Breast epithelium (tissue), 4 donors: Measurements from ENCODE around the gene MAP3K21. TPM values are rescaled to one million over a fixed set of nuclear protein-coding genes. Genes with fewer than 3 reads are reported as not detected.

Experiments used
- DNase-seq, 2 donors: peaks; one replicate each; pipeline ENCODE4 v3.0.0-alpha.2; 2019; ENCODE audit warnings: low spot score in 2 of 2
- H3K27ac ChIP-seq, 2 donors: fragments of 200-600 bp; sonication (generic) in 1 of 2; one replicate each; pipeline ENCODE4 v1.5.1; 2016 to 2019; ENCODE audit warnings: mild to moderate bottlenecking in 1 of 2
- H3K27me3 ChIP-seq, 2 donors: fragments of 200-600 bp; sonication (generic) in 1 of 2; one replicate each; pipeline versions ENCODE4 v1.5.1 to v1.6.0; 2017 to 2019; ENCODE audit warnings: control low read depth in 1 of 2, mild to moderate bottlenecking in 1 of 2
- H3K36me3 ChIP-seq: fragments of 200-600 bp; one replicate; pipeline ENCODE4 v1.5.1; 2019
- H3K4me1 ChIP-seq, 2 donors: fragments of 200-600 bp; sonication (generic); one replicate each; pipeline ENCODE4 v1.5.1; 2016 to 2019; ENCODE audit warnings: control low read depth in 1 of 2
- H3K4me3 ChIP-seq, 3 donors: fragments of 200-600 bp; sonication (generic); 1 replicate in 2 of 3; 2 replicates in 1 of 3; pipeline ENCODE4 v1.5.1; 2016 to 2019; ENCODE audit warnings: mild to moderate bottlenecking in 3 of 3, moderate library complexity in 2 of 3
- H3K9me3 ChIP-seq, 2 donors: fragments of 200-600 bp; sonication (generic) in 1 of 2; one replicate each; pipeline ENCODE4 v1.5.1; 2016 to 2019; ENCODE audit warnings: control low read depth in 1 of 2
- CTCF ChIP-seq, 3 donors: fragments of 450-650 bp; IDR thresholded peaks; one replicate each; pipeline ENCODE4 v1.5.1; 2016 to 2017; ENCODE audit warnings: antibody characterized with exemption in 3 of 3, mild to moderate bottlenecking in 3 of 3, moderate library complexity in 3 of 3
- POLR2A ChIP-seq: fragments of 450-650 bp; IDR thresholded peaks from one replicate; pipeline ENCODE4 v1.6.1; 2016; ENCODE audit warnings: antibody characterized with exemption, mild to moderate bottlenecking, moderate library complexity
- POLR2AphosphoS5 ChIP-seq, 3 donors: sonication (generic); formaldehyde crosslinking; IDR thresholded peaks; one replicate each; pipeline ENCODE4 v1.6.1; 2017; ENCODE audit warnings: antibody characterized with exemption in 3 of 3
- intact Hi-C: fragments of 100-400 bp; cut with DNase I; formaldehyde crosslinking; loops from one replicate; pipeline ENCODE4 v1.15.1; 2023; ENCODE audit warnings: low total_unique reads
- total RNA-seq, 3 donors: library from RNA; depleted of rRNA; stranded (reverse); fragments of >200 nt; gene quantifications; one replicate each; pipeline ENCODE4 v1.1.0, GENCODE V29; 2016

Gene MAP3K21
- total RNA-seq, 3 donors from 2014 or later = 1.3 to 9.5 (median 3.9) TPM

GRCh38 chr1:233393926-233394680 lies 66.6 kb downstream of the MAP3K21 start:
- Histone ChIP-seq H3K36me3 (no peaks in the 10 kb centered on the region), H3K4me3 (no peak overlapping the region), H3K27me3 (peaks cover 0 to 3% of the 10 kb centered on the region in 2 donors), H3K4me1 (no peaks in the 10 kb centered on the region), H3K27ac (no peak overlapping the region), H3K9me3 (no peaks in the 10 kb centered on the region)
- intact Hi-C loops = loop anchor here (1.0 kb wide), 1 partner anchor 18 kb away; no protein-coding TSS in a partner anchor
- no peak for DNase-seq
- TF ChIP-seq POLR2A (no peak), CTCF (IDR thresholded peaks at IDR 0.05) (no peak)

GRCh38 chr1:233394860-233395717 lies 67.6 kb downstream of the MAP3K21 start:
- Histone ChIP-seq H3K4me3 (no peak overlapping the region), H3K36me3 (no peaks in the 10 kb centered on the region), H3K27ac (no peak overlapping the region), H3K27me3 (peaks cover 0 to 3% of the 10 kb centered on the region in 2 donors), H3K9me3 (no peaks in the 10 kb centered on the region), H3K4me1 (no peaks in the 10 kb centered on the region)
- intact Hi-C loops = no loop called here
- no peak for DNase-seq
- TF ChIP-seq CTCF (IDR thresholded peaks at IDR 0.05) (peak in 2 of 3 donors; percentile 54 to 58), POLR2AphosphoS5 (IDR thresholded peaks at IDR 0.05) (no peak), POLR2A (no peak)

GRCh38 chr1:233395863-233396646 lies 68.5 kb downstream of the MAP3K21 start:
- H3K9me3 ChIP-seq = no peaks in the 10 kb centered on the region
- no peaks in the 10 kb centered on the region for H3K4me1 ChIP-seq
- no peak for DNase-seq
- peaks cover 0 to 3% of the 10 kb centered on the region in 2 donors for H3K27me3 ChIP-seq
- no peak overlapping the region for H3K4me3 ChIP-seq
- H3K27ac ChIP-seq = no peak overlapping the region
- TF ChIP-seq POLR2A (no peak), POLR2AphosphoS5 (IDR thresholded peaks at IDR 0.05) (no peak)
- intact Hi-C loops = no loop called here
- H3K36me3 ChIP-seq = no peaks in the 10 kb centered on the region

GRCh38 chr1:233406339-233406960 lies 78.9 kb downstream of the MAP3K21 start:
- H3K36me3 ChIP-seq = no peaks in the 10 kb centered on the region
- no peak for DNase-seq
- H3K4me3 ChIP-seq = no peak overlapping the region
- H3K4me1 ChIP-seq = no peaks in the 10 kb centered on the region
- no peak overlapping the region for H3K27ac ChIP-seq
- no peak for TF ChIP-seq POLR2AphosphoS5 (IDR thresholded peaks at IDR 0.05)
- no peak for TF ChIP-seq CTCF (IDR thresholded peaks at IDR 0.05)
- TF ChIP-seq POLR2A = no peak
- H3K9me3 ChIP-seq = no peaks in the 10 kb centered on the region
- no peaks in the 10 kb centered on the region for H3K27me3 ChIP-seq
- intact Hi-C loops = no loop called here

GRCh38 chr1:233406994-233407631 lies 79.6 kb downstream of the MAP3K21 start:
- TF ChIP-seq POLR2AphosphoS5 (IDR thresholded peaks at IDR 0.05) (no peak), CTCF (IDR thresholded peaks at IDR 0.05) (no peak), POLR2A (no peak)
- H3K27ac ChIP-seq = no peak overlapping the region
- H3K4me3 ChIP-seq = no peak overlapping the region
- H3K4me1 ChIP-seq = no peaks in the 10 kb centered on the region
- no peak for DNase-seq
- no peaks in the 10 kb centered on the region for H3K36me3 ChIP-seq
- intact Hi-C loops = no loop called here
- H3K9me3 ChIP-seq = no peaks in the 10 kb centered on the region
- H3K27me3 ChIP-seq = no peaks in the 10 kb centered on the region
